ENCODE results near the gene SCUBE1.

The SCUBE1 gene

DNA sequence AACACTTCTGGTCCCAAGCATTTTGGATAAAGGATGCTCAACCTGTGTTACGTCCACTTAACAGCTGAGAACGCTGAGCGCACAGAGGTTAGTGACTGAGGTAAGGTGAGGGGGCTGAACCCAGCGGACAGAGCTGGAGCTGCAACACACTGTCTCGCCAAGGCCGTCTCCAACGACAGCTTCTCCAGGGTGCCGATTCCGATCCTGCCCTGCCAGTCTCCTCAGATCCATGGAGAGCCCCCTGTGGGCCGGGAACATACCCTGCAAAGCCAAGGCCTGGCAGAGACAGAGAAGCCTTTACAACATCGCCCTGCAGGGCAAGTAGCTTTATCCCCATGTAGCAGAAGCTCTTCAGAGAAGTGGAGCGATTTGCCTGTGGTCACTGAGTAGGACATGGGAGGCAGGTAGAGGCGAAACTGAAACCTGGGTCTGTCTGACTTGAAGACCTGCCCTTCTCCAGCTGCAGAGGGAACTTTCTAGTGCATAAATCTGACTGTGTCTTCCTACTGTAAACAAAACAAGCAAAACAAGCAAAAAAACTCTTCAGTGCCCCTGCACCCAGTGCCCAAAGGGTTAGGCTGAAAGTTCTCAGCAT lies 72.8 kb downstream of the SCUBE1 start (continued):
- no peak for TF ChIP-seq TSHZ2 (CRISPR knock-in tag; IDR thresholded peaks at IDR 0.05)

DNA sequence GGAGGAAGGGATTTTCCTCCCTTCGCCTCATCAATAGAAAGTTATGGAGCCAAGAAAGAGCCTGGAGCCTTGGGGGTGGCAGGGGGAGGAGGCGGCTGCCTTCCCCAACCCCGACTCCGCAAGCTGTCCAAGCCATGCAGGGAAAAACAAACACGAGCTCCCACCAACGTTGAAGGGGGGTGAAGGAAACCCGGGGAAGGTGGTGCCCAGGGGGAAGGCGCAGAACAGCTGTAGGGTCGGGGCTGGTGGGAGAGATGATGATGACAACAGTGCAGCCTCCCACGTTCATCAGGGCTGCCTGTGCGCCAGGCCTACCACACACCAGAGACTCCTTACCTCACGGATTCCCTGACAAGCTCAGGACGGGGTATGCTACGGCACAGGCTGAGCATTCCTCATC lies 73.5 kb downstream of the SCUBE1 start:
- TF ChIP-seq TOX (CRISPR knock-in tag; IDR thresholded peaks at IDR 0.05; ENCODE audit: borderline replicate concordance) (no peak), ZNF70 (CRISPR knock-in tag; IDR thresholded peaks at IDR 0.05) (no peak), ZNF565 (CRISPR knock-in tag; conservative IDR thresholded peaks at IDR 0.05; ENCODE audit: low read depth) (no peak), ZC3H10 (CRISPR knock-in tag; IDR thresholded peaks at IDR 0.05) (no peak), PATZ1 (CRISPR knock-in tag; IDR thresholded peaks at IDR 0.05; ENCODE audit: borderline replicate concordance) (no peak), RARB (CRISPR knock-in tag; IDR thresholded peaks at IDR 0.05) (no peak), ISL1 (CRISPR knock-in tag; IDR thresholded peaks at IDR 0.05) (no peak), BACH2 (CRISPR knock-in tag; IDR thresholded peaks at IDR 0.05; ENCODE audit: borderline replicate concordance) (no peak), ESRRG (CRISPR knock-in tag; IDR thresholded peaks at IDR 0.05) (no peak), TSHZ2 (CRISPR knock-in tag; IDR thresholded peaks at IDR 0.05) (no peak), GLIS3 (CRISPR knock-in tag; IDR thresholded peaks at IDR 0.05) (no peak), CREB5 (CRISPR knock-in tag; IDR thresholded peaks at IDR 0.05; ENCODE audit: low read depth) (no peak), ARNTL (CRISPR knock-in tag; IDR thresholded peaks at IDR 0.05; ENCODE audit: borderline replicate concordance, low read depth) (no peak), CSDC2 (CRISPR knock-in tag; IDR thresholded peaks at IDR 0.05) (no peak), PPARA (CRISPR knock-in tag; IDR thresholded peaks at IDR 0.05; ENCODE audit: borderline replicate concordance) (no peak)
- TF ChIP-seq, protein P1, sequence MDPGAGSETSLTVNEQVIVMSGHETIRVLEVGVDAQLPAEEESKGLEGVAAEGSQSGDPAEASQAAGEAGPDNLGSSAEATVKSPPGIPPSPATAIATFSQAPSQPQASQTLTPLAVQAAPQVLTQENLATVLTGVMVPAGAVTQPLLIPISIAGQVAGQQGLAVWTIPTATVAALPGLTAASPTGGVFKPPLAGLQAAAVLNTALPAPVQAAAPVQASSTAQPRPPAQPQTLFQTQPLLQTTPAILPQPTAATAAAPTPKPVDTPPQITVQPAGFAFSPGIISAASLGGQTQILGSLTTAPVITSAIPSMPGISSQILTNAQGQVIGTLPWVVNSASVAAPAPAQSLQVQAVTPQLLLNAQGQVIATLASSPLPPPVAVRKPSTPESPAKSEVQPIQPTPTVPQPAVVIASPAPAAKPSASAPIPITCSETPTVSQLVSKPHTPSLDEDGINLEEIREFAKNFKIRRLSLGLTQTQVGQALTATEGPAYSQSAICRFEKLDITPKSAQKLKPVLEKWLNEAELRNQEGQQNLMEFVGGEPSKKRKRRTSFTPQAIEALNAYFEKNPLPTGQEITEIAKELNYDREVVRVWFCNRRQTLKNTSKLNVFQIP (CRISPR knock-in tag; IDR thresholded peaks at IDR 0.05; ENCODE audit: borderline replicate concordance, low read depth) = no peak
- no peak for ATAC-seq

DNA sequence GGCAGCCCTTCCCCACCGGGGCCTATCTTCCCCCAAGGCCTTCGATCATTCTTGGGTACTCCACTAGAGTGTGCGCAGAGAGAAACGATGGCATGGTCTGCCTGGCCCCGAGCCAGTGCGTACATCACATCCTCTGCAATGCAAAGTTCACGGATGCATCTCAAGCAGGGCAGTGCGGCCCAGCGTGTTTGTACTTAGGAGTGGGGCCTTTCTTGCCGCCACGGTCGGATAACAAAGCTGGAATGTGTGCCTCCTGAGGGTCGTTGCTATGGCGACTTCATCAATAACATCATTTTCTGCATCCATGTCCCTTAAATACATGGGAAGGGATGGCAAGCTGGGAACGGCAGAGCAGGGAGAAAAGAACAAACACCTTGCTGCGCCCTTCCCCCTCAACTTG lies 73.9 kb downstream of the SCUBE1 start:
- no peak for ATAC-seq
- TF ChIP-seq, protein P1 (CRISPR knock-in tag; IDR thresholded peaks at IDR 0.05; ENCODE audit: borderline replicate concordance, low read depth) = no peak
- TF ChIP-seq ARNTL (CRISPR knock-in tag; IDR thresholded peaks at IDR 0.05; ENCODE audit: borderline replicate concordance, low read depth) = no peak
- TF ChIP-seq, protein P2, sequence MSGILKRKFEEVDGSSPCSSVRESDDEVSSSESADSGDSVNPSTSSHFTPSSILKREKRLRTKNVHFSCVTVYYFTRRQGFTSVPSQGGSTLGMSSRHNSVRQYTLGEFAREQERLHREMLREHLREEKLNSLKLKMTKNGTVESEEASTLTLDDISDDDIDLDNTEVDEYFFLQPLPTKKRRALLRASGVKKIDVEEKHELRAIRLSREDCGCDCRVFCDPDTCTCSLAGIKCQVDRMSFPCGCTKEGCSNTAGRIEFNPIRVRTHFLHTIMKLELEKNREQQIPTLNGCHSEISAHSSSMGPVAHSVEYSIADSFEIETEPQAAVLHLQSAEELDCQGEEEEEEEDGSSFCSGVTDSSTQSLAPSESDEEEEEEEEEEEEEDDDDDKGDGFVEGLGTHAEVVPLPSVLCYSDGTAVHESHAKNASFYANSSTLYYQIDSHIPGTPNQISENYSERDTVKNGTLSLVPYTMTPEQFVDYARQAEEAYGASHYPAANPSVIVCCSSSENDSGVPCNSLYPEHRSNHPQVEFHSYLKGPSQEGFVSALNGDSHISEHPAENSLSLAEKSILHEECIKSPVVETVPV (CRISPR knock-in tag; IDR thresholded peaks at IDR 0.05) = no peak
- no peak for TF ChIP-seq ISL1 (CRISPR knock-in tag; IDR thresholded peaks at IDR 0.05)
- TF ChIP-seq CREB5 (CRISPR knock-in tag; IDR thresholded peaks at IDR 0.05; ENCODE audit: low read depth) = no peak

All from SK-N-SH treated with all-trans-retinoic acid at 6 μM for 48 hours (cell line).